Hepatocyte (in vitro differentiated cells): ENCODE data around the gene C16orf92. TPM values are rescaled to one million over a fixed set of nuclear protein-coding genes. Genes with fewer than 3 reads are reported as not detected.

ENCODE experiments used
- DNase-seq: peaks from one replicate; pipeline ENCODE4 v3.0.0-alpha.2; 2016; ENCODE audit warnings: low spot score
- H2AFZ ChIP-seq: fragments of 200-600 bp; sonication (generic); 2 replicates; pipeline ENCODE4 v1.6.0; 2016; ENCODE audit warnings: antibody characterized with exemption, mild to moderate bottlenecking
- H3K27ac ChIP-seq: fragments of 200-600 bp; sonication (generic); 2 replicates; pipeline ENCODE4 v1.5.1; 2016; ENCODE audit warnings: mild to moderate bottlenecking
- H3K27me3 ChIP-seq: fragments of 200-600 bp; sonication (generic); 2 replicates; pipeline ENCODE4 v1.6.1; 2016
- H3K36me3 ChIP-seq: fragments of 200-600 bp; sonication (generic); replicated peaks from 2 replicates; pipeline ENCODE4 v1.5.1; 2016; ENCODE audit warnings: low read depth; ENCODE audit not compliant: insufficient read depth
- H3K4me1 ChIP-seq: fragments of 200-600 bp; sonication (generic); 2 replicates; pipeline ENCODE4 v1.5.1; 2016; ENCODE audit warnings: mild to moderate bottlenecking, moderate library complexity; ENCODE audit not compliant: insufficient read depth
- H3K4me2 ChIP-seq: fragments of 200-600 bp; sonication (generic); 2 replicates; pipeline ENCODE4 v1.6.0; 2016
- H3K4me3 ChIP-seq: fragments of 200-600 bp; sonication (generic); 2 replicates; pipeline ENCODE4 v1.5.1; 2016; ENCODE audit warnings: mild to moderate bottlenecking
- H3K79me2 ChIP-seq: fragments of 200-600 bp; sonication (generic); 2 replicates; pipeline ENCODE4 v1.6.0; 2017; ENCODE audit warnings: mild to moderate bottlenecking
- H3K9me2 ChIP-seq: fragments of 200-600 bp; sonication (generic); replicated peaks from 2 replicates; pipeline ENCODE4 v1.6.0; 2017; ENCODE audit warnings: mild to moderate bottlenecking; ENCODE audit not compliant: insufficient read depth
- H3K9me3 ChIP-seq: fragments of 200-600 bp; sonication (generic); 2 replicates; pipeline ENCODE4 v1.5.1; 2016; ENCODE audit warnings: low read depth, mild to moderate bottlenecking
- H4K20me1 ChIP-seq: fragments of 200-600 bp; sonication (generic); 2 replicates; pipeline ENCODE4 v1.6.0; 2016; ENCODE audit warnings: mild to moderate bottlenecking; ENCODE audit not compliant: insufficient read depth, poor library complexity, severe bottlenecking
- CTCF ChIP-seq: fragments of 200-600 bp; sonication (generic); IDR thresholded peaks from 2 replicates; pipeline ENCODE4 v1.5.1; 2016; ENCODE audit warnings: antibody characterized with exemption, mild to moderate bottlenecking; ENCODE audit not compliant: poor library complexity
- EZH2 ChIP-seq: fragments of 200-600 bp; sonication (generic); IDR thresholded peaks from 2 replicates; pipeline ENCODE4 v1.6.1; 2016; ENCODE audit warnings: antibody characterized with exemption, mild to moderate bottlenecking, borderline replicate concordance
- EZH2phosphoT487 ChIP-seq: fragments of 200-600 bp; sonication (generic); IDR thresholded peaks from one replicate; pipeline ENCODE4 v1.6.1; 2018; ENCODE audit warnings: antibody characterized with exemption, mild to moderate bottlenecking, low read depth, moderate library complexity; ENCODE audit not compliant: unreplicated experiment, severe bottlenecking
- WGBS: methylation state at CpG from one replicate; pipeline ENCODE4 v1.1.6; 2016; ENCODE audit warnings: low lambda C conversion rate; ENCODE audit errors: missing lambda C conversion rate; 5-methylcytosine and 5-hydroxymethylcytosine counted together
- polyA plus RNA-seq: library from polyadenylated mRNA; unstranded; fragments of >200 nt; fragmentation: Nextera tagmentation; extraction: Ambion mirVana; gene quantifications from 2 replicates; pipeline ENCODE4 v1.2.1, GENCODE V29; 2016
- total RNA-seq: library from RNA; depleted of rRNA; stranded (reverse); fragments of >200 nt; gene quantifications from 2 replicates; pipeline ENCODE4 v1.2.3, GENCODE V29; 2014

The C16orf92 gene
- total and polyA plus RNA-seq, 2 experiments from 2014 or later: not detected

GRCh38 chr16:30002614-30003346 is 20.2 kb upstream of the C16orf92 start:
- 91% methylated on average over 18 of the region's 19 CpGs for WGBS
- no peak for DNase-seq
- TF ChIP-seq CTCF (no peak), EZH2phosphoT487 (no peak), EZH2 (no peak)
- Histone ChIP-seq H3K36me3 (no peaks in the 10 kb centered on the region), H3K4me3 (no peak overlapping the region), H3K27ac (no peak overlapping the region), H2AFZ (no peak overlapping the region), H3K79me2 (no peaks in the 10 kb centered on the region), H3K27me3 (no peaks in the 10 kb centered on the region), H3K4me1 (no peaks in the 10 kb centered on the region), H4K20me1 (no peaks in the 10 kb centered on the region), H3K9me2 (no peaks in the 10 kb centered on the region), H3K4me2 (no peak overlapping the region), H3K9me3 (no peaks in the 10 kb centered on the region)

GRCh38 chr16:30003670-30004423 is 19.2 kb upstream of the C16orf92 start:
- no peak for TF ChIP-seq EZH2phosphoT487
- no peak for TF ChIP-seq CTCF
- no peak for TF ChIP-seq EZH2
- no peak for DNase-seq
- H3K36me3 ChIP-seq: no peaks in the 10 kb centered on the region
- WGBS: 92% methylated on average over 17 of the region's 17 CpGs
- no peak overlapping the region for H3K27ac ChIP-seq
- no peaks in the 10 kb centered on the region for H3K27me3 ChIP-seq
- no peak overlapping the region for H3K4me3 ChIP-seq
- no peak overlapping the region for H2AFZ ChIP-seq
- no peaks in the 10 kb centered on the region for H4K20me1 ChIP-seq
- no peaks in the 10 kb centered on the region for H3K4me1 ChIP-seq
- H3K79me2 ChIP-seq: no peaks in the 10 kb centered on the region
- H3K4me2 ChIP-seq: no peak overlapping the region
- H3K9me3 ChIP-seq: no peaks in the 10 kb centered on the region
- H3K9me2 ChIP-seq: no peaks in the 10 kb centered on the region

- WGBS: 89% methylated on average over 19 of the region's 19 CpGs
- Histone ChIP-seq H3K27me3 (no peaks in the 10 kb centered on the region), H3K36me3 (no peaks in the 10 kb centered on the region), H3K9me3 (no peaks in the 10 kb centered on the region), H3K9me2 (no peaks in the 10 kb centered on the region), H4K20me1 (no peaks in the 10 kb centered on the region), H3K4me1 (no peaks in the 10 kb centered on the region), H3K4me3 (no peak overlapping the region), H3K4me2 (no peak overlapping the region), H2AFZ (no peak overlapping the region), H3K79me2 (no peaks in the 10 kb centered on the region), H3K27ac (no peak overlapping the region)
- no peak for DNase-seq
- TF ChIP-seq EZH2: no peak
- no peak for TF ChIP-seq CTCF
- no peak for TF ChIP-seq EZH2phosphoT487
Measured at GRCh38 chr16:30004424-30004776, 18.6 kb upstream of the C16orf92 start.
